Parathyroid adenoma (tissue), 2 donors: Measurements from ENCODE around the gene ROBO1.

Experiments used
- H2AFZ ChIP-seq: fragments of 300-600 bp; sonication (generic); one replicate; pipeline ENCODE4 v1.7.0; 2017; ENCODE audit warnings: antibody characterized with exemption, mild to moderate bottlenecking
- H3K27ac ChIP-seq: fragments of 300-600 bp; sonication (generic); one replicate; pipeline ENCODE4 v1.7.0; 2017
- H3K27me3 ChIP-seq: fragments of 300-600 bp; sonication (generic); one replicate; pipeline ENCODE4 v1.7.0; 2017; ENCODE audit warnings: low read length; ENCODE audit not compliant: control insufficient read depth, insufficient read depth
- H3K36me3 ChIP-seq: fragments of 300-600 bp; sonication (generic); one replicate; pipeline ENCODE4 v1.7.0; 2017; ENCODE audit warnings: low read length; ENCODE audit not compliant: control insufficient read depth, insufficient read depth
- H3K4me1 ChIP-seq: fragments of 300-600 bp; sonication (generic); one replicate; pipeline ENCODE4 v1.7.0; 2017; ENCODE audit warnings: control low read depth
- H3K4me2 ChIP-seq: fragments of 300-600 bp; sonication (generic); one replicate; pipeline ENCODE4 v1.7.0; 2017; ENCODE audit warnings: low read length
- H3K4me3 ChIP-seq: fragments of 300-600 bp; sonication (generic); one replicate; pipeline ENCODE4 v1.7.0; 2017; ENCODE audit warnings: low read depth, low read length
- H3K79me2 ChIP-seq: fragments of 300-600 bp; sonication (generic); one replicate; pipeline ENCODE4 v1.7.0; 2017; ENCODE audit warnings: control low read depth
- H3K9ac ChIP-seq: fragments of 300-600 bp; sonication (generic); one replicate; pipeline ENCODE4 v1.7.0; 2017; ENCODE audit warnings: mild to moderate bottlenecking
- H3K9me3 ChIP-seq: fragments of 300-600 bp; sonication (generic); one replicate; pipeline ENCODE4 v1.7.0; 2017; ENCODE audit warnings: low read length; ENCODE audit not compliant: control insufficient read depth
- CTCF ChIP-seq: fragments of 300-600 bp; sonication (generic); IDR thresholded peaks from one replicate; pipeline ENCODE4 v1.7.0; 2017; ENCODE audit warnings: antibody characterized with exemption, mild to moderate bottlenecking
- donor health status: primary hyperparathyroidism.

ROBO1 gene

GRCh38 chr3:79247725-79248043, 520.1 kb downstream of the ROBO1 start:
- Histone ChIP-seq H3K9ac (no peak overlapping the region), H3K4me1 (no peaks in the 10 kb centered on the region), H3K79me2 (no peaks in the 10 kb centered on the region), H3K27me3 (no peaks in the 10 kb centered on the region), H3K9me3 (peaks cover 4% of the 10 kb centered on the region), H2AFZ (no peak overlapping the region), H3K36me3 (no peaks in the 10 kb centered on the region), H3K27ac (no peak overlapping the region), H3K4me3 (no peak overlapping the region), H3K4me2 (no peak overlapping the region)
- TF ChIP-seq CTCF, result no peak

GRCh38 chr3:79246875-79247724, 520.7 kb downstream of the ROBO1 start:
- H3K27ac ChIP-seq, result no peak overlapping the region
- H3K4me1 ChIP-seq, result no peaks in the 10 kb centered on the region
- TF ChIP-seq CTCF, result no peak
- H3K36me3 ChIP-seq, result no peaks in the 10 kb centered on the region
- H3K4me2 ChIP-seq, result no peak overlapping the region
- no peaks in the 10 kb centered on the region for H3K27me3 ChIP-seq
- no peaks in the 10 kb centered on the region for H3K79me2 ChIP-seq
- no peak overlapping the region for H3K4me3 ChIP-seq
- no peak overlapping the region for H2AFZ ChIP-seq
- H3K9ac ChIP-seq, result no peak overlapping the region
- H3K9me3 ChIP-seq, result peaks cover 4% of the 10 kb centered on the region

- Histone ChIP-seq H3K4me3 (no peak overlapping the region), H3K36me3 (no peaks in the 10 kb centered on the region), H3K9ac (no peak overlapping the region), H3K27me3 (no peaks in the 10 kb centered on the region), H2AFZ (no peak overlapping the region), H3K4me2 (no peak overlapping the region), H3K79me2 (no peaks in the 10 kb centered on the region), H3K9me3 (peaks cover 4% of the 10 kb centered on the region), H3K27ac (no peak overlapping the region), H3K4me1 (no peaks in the 10 kb centered on the region)
- no peak for TF ChIP-seq CTCF
Observed at GRCh38 chr3:79245284-79246138, 522.3 kb downstream of the ROBO1 start.

- TF ChIP-seq CTCF, result no peak
- Histone ChIP-seq H3K9ac (no peak overlapping the region), H3K36me3 (no peaks in the 10 kb centered on the region), H3K4me3 (no peak overlapping the region), H3K9me3 (no peaks in the 10 kb centered on the region), H2AFZ (no peak overlapping the region), H3K4me2 (no peak overlapping the region), H3K27ac (no peak overlapping the region), H3K27me3 (no peaks in the 10 kb centered on the region), H3K4me1 (no peaks in the 10 kb centered on the region), H3K79me2 (no peaks in the 10 kb centered on the region)
Observed at GRCh38 chr3:79236496-79236895, 531.3 kb downstream of the ROBO1 start.
